Measurements from ENCODE around the gene DNAJB12.

DNA sequence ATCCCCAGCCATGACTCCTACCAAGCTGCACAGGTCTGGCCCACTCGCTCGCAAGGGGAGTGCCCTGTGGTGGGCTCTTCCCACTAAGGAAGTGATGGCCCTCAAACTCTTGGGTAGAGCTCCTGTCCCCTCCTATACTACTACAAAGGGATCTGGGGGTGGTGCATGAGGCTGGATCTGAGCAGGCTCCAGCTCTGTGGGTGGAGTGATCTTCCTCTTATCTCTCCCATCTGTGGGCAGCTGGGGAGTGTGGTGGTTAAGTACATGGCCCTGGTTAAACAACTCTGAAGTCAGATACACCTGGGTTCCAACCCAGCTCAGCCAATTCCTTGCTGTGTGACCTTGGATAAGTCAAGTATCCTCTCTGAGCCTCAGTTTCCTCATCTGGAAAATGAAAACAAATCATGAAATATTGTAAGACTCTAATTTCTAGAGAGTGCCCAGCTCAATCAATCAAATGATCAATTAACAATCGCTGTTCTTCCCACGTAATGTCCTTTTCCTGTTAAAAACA lies 63.6 kb downstream of the DNAJB12 start:
- no peak for TF ChIP-seq EZH2 (optimal IDR thresholded peaks at IDR 0.05; ENCODE audit: low read depth, low read length)
- TF ChIP-seq, protein P1, sequence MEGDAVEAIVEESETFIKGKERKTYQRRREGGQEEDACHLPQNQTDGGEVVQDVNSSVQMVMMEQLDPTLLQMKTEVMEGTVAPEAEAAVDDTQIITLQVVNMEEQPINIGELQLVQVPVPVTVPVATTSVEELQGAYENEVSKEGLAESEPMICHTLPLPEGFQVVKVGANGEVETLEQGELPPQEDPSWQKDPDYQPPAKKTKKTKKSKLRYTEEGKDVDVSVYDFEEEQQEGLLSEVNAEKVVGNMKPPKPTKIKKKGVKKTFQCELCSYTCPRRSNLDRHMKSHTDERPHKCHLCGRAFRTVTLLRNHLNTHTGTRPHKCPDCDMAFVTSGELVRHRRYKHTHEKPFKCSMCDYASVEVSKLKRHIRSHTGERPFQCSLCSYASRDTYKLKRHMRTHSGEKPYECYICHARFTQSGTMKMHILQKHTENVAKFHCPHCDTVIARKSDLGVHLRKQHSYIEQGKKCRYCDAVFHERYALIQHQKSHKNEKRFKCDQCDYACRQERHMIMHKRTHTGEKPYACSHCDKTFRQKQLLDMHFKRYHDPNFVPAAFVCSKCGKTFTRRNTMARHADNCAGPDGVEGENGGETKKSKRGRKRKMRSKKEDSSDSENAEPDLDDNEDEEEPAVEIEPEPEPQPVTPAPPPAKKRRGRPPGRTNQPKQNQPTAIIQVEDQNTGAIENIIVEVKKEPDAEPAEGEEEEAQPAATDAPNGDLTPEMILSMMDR (IDR thresholded peaks at IDR 0.05; ENCODE audit: low read length), result no peak

Data from MM.1S (cell line).